Endodermal cell (in vitro differentiated cells): ENCODE results near the gene GAL3ST2. TPM values are rescaled to one million over a fixed set of nuclear protein-coding genes. Genes with fewer than 3 reads are reported as not detected.

Source experiments
- DNase-seq: peaks from one replicate; pipeline ENCODE4 v3.0.0-alpha.2; 2017
- H3K27ac ChIP-seq: 2 replicates; pipeline ENCODE4 v1.5.1; 2013; ENCODE audit warnings: mild to moderate bottlenecking, low read depth, low read length, moderate library complexity
- H3K27me3 ChIP-seq: 2 replicates; pipeline ENCODE4 v1.6.1; 2013; ENCODE audit warnings: mild to moderate bottlenecking, low read length, moderate library complexity; ENCODE audit not compliant: insufficient read depth, control insufficient read depth, poor library complexity, severe bottlenecking
- H3K36me3 ChIP-seq: 2 replicates; pipeline ENCODE4 v1.7.0; 2013; ENCODE audit warnings: mild to moderate bottlenecking, low read length, moderate library complexity; ENCODE audit not compliant: control insufficient read depth, insufficient read depth
- H3K4me1 ChIP-seq: one replicate; pipeline ENCODE4 v1.7.0; 2013; ENCODE audit warnings: low read length; ENCODE audit not compliant: control insufficient read depth, insufficient read depth
- H3K4me3 ChIP-seq: 2 replicates; pipeline ENCODE4 v1.5.1; 2013; ENCODE audit warnings: mild to moderate bottlenecking, low read length, moderate library complexity
- H3K9ac ChIP-seq: 2 replicates; pipeline ENCODE4 v1.6.1; 2013; ENCODE audit warnings: mild to moderate bottlenecking, low read length, moderate library complexity; ENCODE audit not compliant: poor library complexity, severe bottlenecking; ENCODE audit errors: extremely low read depth
- H3K9me3 ChIP-seq: 2 replicates; pipeline ENCODE4 v1.6.1; 2013; ENCODE audit warnings: mild to moderate bottlenecking, low read length, moderate library complexity; ENCODE audit not compliant: control insufficient read depth
- H3K27ac Mint-ChIP-seq: 2 replicates; pipeline ENCODE4 v1.8.0; 2020; ENCODE audit warnings: mixed read lengths
- H3K27me3 Mint-ChIP-seq: 2 replicates; pipeline ENCODE4 v1.8.0; 2021; ENCODE audit warnings: mild to moderate bottlenecking, mixed read lengths; ENCODE audit not compliant: insufficient read depth
- H3K36me3 Mint-ChIP-seq: 2 replicates; pipeline ENCODE4 v1.8.0; 2020; ENCODE audit warnings: low read depth, mixed read lengths
- H3K4me1 Mint-ChIP-seq: 2 replicates; pipeline ENCODE4 v1.8.0; 2020; ENCODE audit warnings: mixed read lengths
- H3K4me3 Mint-ChIP-seq: 2 replicates; pipeline ENCODE4 v1.8.0; 2020; ENCODE audit warnings: mild to moderate bottlenecking, moderate library complexity, mixed read lengths
- H3K9me3 Mint-ChIP-seq: 2 replicates; pipeline ENCODE4 v1.8.0; 2020; ENCODE audit warnings: mild to moderate bottlenecking, mixed read lengths
- WGBS, 2 experiments: methylation state at CpG; one replicate each; pipeline versions ENCODE4 v1.1.5 to v1.1.7; 2013; ENCODE audit warnings: missing lambda C conversion rate in 2 of 2, mixed read lengths in 1 of 2; ENCODE audit not compliant: insufficient coverage in 1 of 2, insufficient read length in 1 of 2; 5-methylcytosine and 5-hydroxymethylcytosine counted together
- total RNA-seq, 2 donors: library from RNA; stranded (reverse); fragmentation: NEBNext Ultra II Directional in 1 of 2; extraction: Animal tissue kit (Norgen Biotek cat#: 25700) in 1 of 2; gene quantifications; 2 replicates in 1 of 2; 3 replicates in 1 of 2; pipeline ENCODE4 v1.2.1, GENCODE V29; 2021
- TF ChIP-seq, protein P1 (sequence below): fragments of 200-600 bp; sonication (generic); conservative IDR thresholded peaks from 2 replicates; pipeline ENCODE4 v1.5.0; 2021; ENCODE audit warnings: antibody characterized with exemption, mild to moderate bottlenecking

Gene GAL3ST2
- total RNA-seq, 2 donors from 2014 or later, result 0.57 to 0.91 TPM

DNA sequence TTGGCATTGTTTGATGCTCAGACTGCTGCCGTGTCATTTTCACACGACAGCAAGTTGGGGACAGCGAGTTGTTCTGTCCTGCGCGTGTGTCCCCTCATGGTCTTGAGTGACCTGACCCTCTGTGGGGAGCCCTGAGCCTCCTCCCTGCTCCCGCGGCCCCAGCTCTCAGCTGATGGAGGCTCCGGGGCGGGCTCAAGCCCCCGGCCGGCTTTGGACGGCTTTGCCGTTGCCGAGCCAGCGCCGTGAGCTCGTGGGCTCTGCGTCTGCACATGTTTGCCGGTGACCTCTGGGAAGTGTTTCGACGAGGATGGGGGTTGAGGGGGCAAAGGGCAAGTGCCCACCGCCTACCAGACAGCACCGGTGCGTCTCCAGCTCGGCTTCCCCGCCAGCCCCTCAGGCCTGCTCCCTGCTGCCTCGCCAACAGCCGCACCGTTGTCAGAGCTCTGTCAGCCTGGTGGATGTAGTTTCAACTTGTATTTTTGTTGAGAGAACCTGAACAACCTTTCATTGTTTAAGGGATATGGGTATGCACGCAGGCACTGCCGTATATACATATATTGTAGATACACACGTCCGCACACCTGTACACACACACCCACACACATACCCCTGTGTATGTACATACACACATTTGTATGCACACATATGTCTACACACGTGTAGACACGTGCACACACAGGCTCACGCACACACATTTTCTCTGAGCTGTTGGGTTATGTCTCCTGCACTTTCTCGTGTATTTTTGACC, 68.4 kb downstream of the GAL3ST2 start:
- H3K9me3 Mint-ChIP-seq, result no peaks in the 10 kb centered on the region
- no peak overlapping the region for H3K4me3 ChIP-seq

DNA sequence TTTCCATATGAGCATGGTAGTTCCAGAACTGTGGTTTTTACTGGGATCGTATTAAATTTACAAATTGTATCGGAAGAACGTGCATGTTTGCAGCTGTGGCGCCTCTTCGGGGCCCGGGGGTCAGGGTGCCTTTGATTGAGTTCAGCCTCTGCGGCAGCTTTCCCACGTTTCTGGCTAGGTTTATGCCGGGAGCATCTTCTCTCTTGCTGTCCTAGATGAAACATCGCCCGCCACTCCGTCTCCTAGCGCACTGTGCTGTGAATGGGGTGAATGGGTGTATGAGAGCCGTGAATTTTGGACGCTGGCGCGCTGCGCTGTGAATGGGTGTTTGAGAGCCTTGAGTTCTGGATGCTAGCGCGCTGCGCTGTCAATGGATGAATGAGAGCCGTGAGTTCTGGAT, 69.8 kb downstream of the GAL3ST2 start:
- H3K4me3 Mint-ChIP-seq, result no peak overlapping the region

More for the DNA sequence above, 68.4 kb downstream of the GAL3ST2 start:
- Histone ChIP-seq H3K9ac (no peak overlapping the region), H3K27me3 (peaks cover 14% of the 10 kb centered on the region), H3K4me1 (no peaks in the 10 kb centered on the region), H3K36me3 (no peaks in the 10 kb centered on the region), H3K27ac (no peak overlapping the region), H3K9me3 (no peaks in the 10 kb centered on the region)
- DNase-seq, result peak; percentile 38
- Mint-ChIP-seq H3K4me3 (peak overlapping the region; percentile 55), H3K4me1 (no peaks in the 10 kb centered on the region), H3K27me3 (peaks cover 32% of the 10 kb centered on the region), H3K36me3 (no peaks in the 10 kb centered on the region), H3K27ac (no peak overlapping the region)
- 87 to 93% methylated on average over 19 to 37 of the region's 37 CpGs for WGBS, 2 experiments
- TF ChIP-seq, protein P1, sequence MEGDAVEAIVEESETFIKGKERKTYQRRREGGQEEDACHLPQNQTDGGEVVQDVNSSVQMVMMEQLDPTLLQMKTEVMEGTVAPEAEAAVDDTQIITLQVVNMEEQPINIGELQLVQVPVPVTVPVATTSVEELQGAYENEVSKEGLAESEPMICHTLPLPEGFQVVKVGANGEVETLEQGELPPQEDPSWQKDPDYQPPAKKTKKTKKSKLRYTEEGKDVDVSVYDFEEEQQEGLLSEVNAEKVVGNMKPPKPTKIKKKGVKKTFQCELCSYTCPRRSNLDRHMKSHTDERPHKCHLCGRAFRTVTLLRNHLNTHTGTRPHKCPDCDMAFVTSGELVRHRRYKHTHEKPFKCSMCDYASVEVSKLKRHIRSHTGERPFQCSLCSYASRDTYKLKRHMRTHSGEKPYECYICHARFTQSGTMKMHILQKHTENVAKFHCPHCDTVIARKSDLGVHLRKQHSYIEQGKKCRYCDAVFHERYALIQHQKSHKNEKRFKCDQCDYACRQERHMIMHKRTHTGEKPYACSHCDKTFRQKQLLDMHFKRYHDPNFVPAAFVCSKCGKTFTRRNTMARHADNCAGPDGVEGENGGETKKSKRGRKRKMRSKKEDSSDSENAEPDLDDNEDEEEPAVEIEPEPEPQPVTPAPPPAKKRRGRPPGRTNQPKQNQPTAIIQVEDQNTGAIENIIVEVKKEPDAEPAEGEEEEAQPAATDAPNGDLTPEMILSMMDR, result no peak

DNA sequence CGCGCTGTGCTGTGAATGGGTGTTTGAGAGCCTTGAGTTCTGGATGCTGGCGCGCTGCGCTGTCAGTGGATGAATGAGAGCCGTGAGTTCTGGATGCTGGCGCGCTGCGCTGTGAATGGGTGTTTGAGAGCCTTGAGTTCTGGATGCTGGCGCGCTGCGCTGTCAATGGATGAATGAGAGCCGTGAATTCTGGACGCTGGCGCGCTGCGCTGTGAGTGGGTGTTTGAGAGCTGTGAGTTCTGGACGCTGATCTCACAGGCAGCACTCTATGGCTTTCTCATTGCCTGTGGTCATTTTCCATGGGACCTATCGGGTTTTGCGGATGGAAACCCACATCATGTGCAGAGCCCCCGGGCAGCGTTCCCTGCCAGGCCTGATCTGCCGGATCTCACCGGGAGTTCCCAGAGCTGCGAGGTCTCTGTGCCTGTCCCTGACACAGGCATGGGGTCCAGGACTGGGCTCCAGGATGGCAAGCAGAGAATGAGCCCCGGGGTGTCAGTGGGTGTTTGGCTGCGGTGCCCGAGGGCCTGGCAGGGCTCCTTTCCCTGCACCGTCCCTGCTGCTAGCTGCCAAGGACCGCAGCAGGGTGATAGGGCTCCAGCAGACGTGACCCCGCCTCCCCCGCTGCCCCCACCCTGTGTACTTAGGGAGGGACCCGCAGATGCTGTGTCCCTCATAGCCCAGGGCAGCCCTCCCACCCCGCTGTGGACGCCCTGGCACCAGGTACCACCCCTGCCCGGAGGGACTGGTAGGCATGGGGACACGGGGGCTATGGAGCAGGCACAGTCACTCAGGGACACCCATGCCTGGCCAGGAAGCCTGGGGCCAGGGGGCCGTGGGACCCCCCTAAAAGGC, 72.4 kb downstream of the GAL3ST2 start:
- Mint-ChIP-seq H3K36me3 (no peaks in the 10 kb centered on the region), H3K4me1 (no peaks in the 10 kb centered on the region), H3K27me3 (peaks cover 27% of the 10 kb centered on the region), H3K4me3 (no peak overlapping the region), H3K27ac (no peak overlapping the region), H3K9me3 (no peaks in the 10 kb centered on the region)
- peak; percentile 41 for DNase-seq
- no peaks in the 10 kb centered on the region for H3K36me3 ChIP-seq
- 92 to 97% methylated on average over 23 to 37 of the region's 39 CpGs for WGBS, 2 experiments
- H3K4me1 ChIP-seq, result no peaks in the 10 kb centered on the region
- TF ChIP-seq, protein P1, result no peak
- no peak overlapping the region for H3K27ac ChIP-seq
- no peak overlapping the region for H3K4me3 ChIP-seq
- H3K9me3 ChIP-seq, result no peaks in the 10 kb centered on the region
- H3K9ac ChIP-seq, result no peak overlapping the region
- H3K27me3 ChIP-seq, result peaks cover 14% of the 10 kb centered on the region

More for the DNA sequence above, 69.8 kb downstream of the GAL3ST2 start:
- no peaks in the 10 kb centered on the region for H3K9me3 ChIP-seq
- no peaks in the 10 kb centered on the region for H3K36me3 ChIP-seq
- TF ChIP-seq, protein P1, result no peak
- Mint-ChIP-seq H3K9me3 (no peaks in the 10 kb centered on the region), H3K36me3 (no peaks in the 10 kb centered on the region), H3K4me1 (no peaks in the 10 kb centered on the region), H3K27me3 (peaks cover 32% of the 10 kb centered on the region), H3K27ac (no peak overlapping the region)
- H3K27ac ChIP-seq, result no peak overlapping the region
- no peak overlapping the region for H3K9ac ChIP-seq
- H3K4me3 ChIP-seq, result no peak overlapping the region
- WGBS, 2 experiments, result 93 to 96% methylated on average over 11 to 22 of the region's 22 CpGs
- no peaks in the 10 kb centered on the region for H3K4me1 ChIP-seq
- DNase-seq, result peak; percentile 14
- peaks cover 14% of the 10 kb centered on the region for H3K27me3 ChIP-seq
